ENCODE measurements around the gene ZNF138.
"Not testable (repeated sequence)": the region's sequence is repeated elsewhere in the genome, so short reads cannot be mapped to it uniquely, and the experiment has no call there.

Gene ZNF138

DNA sequence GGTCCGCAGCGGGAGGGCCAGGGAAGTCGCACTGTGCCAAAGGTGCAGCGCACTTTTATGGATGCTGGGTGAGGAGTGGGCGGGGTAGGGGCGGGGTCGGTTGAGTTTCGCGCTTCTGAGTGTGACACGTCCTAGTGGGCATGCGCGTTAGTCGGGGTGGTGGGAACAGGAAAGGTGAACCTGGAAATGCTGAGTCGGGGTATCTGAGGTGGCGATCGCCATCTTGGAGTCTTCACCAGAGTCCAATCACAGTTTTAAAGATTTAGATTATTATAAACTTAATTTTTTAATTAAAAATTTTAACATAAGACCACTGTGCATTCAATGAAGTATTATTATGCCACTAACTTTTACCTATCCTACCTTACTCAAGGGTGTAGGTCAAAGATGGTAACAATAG, 45.7 kb downstream of the ZNF138 start:
- DNase-seq = no peak

DNA sequence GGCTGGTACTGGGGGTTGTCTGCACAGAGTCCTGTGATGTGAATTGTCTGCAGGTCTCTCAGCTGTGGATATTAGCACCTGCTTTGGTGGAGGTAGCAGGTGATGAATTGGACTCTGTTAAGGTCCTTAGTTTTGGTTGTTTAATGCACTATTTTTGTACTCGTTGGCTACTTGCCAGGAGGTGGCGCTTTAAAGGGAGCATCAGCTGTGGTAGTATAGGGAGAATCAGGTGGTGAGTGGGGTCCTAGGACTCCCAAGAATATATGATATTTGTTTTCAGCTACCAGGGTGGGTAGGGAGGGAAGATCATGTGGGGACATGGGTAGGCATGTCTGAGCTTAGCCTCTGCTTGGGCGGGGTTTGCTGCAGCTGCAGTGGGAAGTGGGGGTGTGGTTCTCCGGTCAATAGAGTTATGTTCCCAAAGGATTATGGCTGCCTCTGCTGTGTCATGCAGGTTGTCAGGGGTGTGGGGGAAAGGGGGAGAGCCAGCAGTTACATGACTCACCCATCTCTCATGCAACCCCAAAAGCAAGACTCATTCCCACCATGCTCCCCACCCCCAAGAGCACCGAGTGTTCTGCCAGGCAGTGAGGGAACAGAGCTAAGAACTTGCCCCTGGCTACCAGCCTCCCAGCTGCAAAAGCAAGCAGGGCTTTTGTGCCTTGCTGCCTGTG, 55.2 kb downstream of the ZNF138 start:
- DNase-seq = no peak

DNA sequence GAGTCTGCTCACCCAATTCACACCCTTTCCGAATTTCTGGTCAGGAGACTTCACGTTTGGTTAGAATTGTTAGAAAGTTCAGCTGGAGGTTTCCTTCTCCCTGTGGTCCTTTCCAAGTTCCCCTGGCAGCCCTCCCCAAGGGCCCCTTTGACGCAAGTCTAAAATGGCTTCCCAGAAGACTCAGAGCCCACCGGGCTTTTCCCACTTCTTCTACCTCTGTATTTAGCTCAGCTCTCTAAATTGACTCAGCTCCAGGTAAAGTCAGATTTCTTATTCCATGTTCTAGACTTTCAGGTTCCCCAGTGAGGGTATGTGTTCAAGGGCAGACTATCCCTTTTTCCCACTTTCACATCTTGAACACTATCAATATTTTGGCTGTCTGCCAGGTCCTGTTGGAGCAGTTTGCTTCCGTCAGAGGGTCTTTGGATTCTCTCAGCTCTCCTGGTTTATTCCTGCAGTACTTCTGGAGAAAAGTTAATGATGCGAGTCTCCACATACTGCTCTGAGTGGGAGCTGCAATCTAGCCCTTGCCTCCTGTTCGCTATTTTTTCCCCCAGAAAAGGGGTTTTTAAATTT, 55.8 kb downstream of the ZNF138 start:
- no peak for DNase-seq

DNA sequence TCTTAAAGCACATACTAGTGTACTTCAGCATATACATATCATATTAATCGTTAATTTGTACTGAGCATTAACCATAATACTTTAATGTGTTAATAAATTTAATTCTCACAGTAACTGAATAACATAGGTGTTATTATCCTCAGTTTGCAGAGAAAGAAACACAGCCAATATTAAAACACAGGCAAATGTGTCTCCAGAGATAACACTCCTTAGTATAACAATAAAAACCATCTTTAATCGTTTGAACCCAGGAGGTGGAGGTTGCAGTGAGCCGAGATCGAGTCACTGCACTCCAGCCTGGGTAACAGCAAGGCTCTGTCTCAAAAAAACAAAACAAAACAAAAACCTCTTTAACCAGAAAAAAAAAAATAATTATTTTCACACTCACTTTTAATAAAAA, 59.5 kb downstream of the ZNF138 start:
- no peak for DNase-seq

DNA sequence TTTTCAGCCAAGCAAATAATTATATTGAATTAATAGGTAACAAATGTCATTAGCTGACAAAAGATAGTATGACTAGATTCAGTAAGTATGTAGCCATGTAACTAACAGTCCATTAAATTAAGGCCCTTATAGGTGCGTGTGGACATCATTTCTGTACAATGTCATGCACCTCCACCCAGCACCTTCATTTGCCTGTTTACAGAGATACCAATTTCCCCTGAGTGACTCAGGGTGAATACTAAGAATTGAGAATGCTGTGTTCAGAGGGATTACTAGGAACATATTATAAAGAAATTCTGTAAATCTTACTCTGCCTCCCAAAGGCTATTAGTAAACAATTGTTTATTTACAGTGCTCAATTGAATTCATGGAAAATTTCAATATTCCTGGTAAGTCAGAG, 60.7 kb downstream of the ZNF138 start:
- no peak for DNase-seq

DNA sequence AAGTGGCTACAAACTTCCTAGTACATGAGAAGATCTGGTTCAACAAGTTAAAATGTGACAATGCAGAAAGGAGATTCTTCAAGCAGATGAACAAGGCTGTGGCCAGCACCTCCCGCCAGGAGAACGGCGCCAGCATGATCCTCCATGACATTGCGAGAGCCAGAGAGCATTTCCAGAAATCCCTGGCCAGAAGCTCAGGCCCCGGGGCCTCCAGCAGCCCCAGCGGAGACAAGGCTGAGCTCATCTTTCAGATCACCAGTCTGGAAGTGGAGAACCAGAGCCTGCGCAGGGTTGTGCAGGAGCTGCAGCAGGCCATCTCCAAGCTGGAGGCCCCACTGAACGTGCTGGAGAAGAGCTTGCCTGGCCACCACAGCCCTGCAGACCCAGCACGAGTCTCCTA, 68.8 kb downstream of the ZNF138 start:
- DNase-seq = no peak

DNA sequence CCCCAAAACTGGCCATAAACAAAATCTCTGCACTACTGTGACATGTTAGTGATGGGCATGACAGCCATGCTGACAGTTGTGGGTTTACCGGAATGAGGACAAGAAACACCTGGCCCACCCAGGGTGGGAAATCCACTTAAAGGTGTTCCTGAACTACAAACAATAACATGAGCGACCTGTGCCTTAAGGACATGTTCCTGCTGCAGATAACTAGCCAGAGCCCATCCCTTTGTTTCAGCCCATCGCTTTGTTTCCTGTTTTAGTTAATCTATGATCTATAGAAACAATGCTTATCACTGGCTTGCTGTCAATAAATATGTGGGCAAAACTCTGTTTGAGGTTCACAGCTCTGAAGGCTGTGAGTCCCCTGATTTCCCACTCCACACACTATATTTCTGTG, 69.3 kb downstream of the ZNF138 start:
- DNase-seq = not testable (repeated sequence)

DNA sequence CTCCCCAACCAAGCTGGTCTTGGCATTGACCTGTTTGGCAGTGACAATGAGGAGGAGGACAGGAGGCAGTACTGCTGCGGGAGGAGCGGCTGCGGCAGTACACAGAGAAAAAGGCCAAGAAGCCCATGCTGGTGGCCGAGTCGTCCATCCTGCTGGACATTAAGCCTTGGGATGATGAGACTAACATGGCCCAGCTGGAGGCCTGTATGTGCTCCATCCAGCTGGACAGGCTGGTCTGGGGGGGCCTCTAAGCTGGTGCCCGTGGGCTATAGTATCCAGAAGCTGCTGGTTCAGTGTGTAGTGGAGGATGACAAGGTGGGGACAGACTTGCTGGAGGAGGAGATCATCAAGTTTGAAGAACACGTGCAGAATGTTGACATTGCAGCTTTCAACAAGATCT, 69.7 kb downstream of the ZNF138 start:
- DNase-seq = no peak

DNA sequence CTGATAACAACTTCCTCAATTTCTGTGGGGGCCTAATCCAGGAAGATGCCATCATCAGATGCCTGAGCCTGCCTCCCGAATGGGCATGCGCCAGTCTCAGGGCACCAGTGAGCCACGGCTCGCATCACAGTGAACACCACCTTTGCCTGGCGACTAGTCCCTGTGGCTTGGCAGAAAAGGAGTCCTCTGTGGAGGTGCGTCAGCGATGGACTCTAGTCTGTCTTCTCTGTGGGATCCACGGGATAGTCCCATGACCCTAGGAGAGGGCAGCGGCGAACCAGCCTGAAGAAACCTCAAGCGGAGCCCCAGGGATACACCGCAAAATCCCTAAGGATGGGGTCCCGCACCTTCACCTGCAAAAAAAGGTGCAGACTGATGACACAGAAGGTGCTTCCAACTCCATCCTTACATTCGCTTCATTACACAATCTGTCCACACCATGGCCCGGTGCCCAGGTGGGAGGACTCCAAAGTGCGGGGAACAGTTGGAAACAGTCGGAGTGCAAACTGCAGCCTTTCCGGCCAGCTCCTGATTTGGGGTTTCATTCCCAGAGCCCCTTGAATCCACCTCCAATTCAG, 73.7 kb downstream of the ZNF138 start:
- no peak for DNase-seq

DNA sequence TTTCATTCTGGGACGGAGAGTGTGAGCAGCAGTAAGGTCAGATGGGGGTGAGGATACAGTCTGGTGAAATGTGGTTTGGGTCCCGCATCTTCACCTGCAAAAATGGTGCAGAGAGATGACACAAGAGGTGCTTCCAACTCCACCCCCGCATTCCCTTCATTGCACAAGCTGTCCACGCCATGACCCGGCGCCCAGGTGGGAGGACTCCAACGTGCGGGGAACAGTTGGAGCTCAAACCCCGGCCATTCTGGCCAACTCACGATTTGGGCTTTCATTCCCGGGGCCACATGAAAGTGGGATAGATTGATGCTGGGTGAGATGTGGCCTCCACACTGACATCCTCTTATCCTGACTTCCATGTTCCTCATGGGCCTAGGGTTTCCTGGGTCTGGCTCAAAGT, 74.3 kb downstream of the ZNF138 start:
- DNase-seq = no peak

DNA sequence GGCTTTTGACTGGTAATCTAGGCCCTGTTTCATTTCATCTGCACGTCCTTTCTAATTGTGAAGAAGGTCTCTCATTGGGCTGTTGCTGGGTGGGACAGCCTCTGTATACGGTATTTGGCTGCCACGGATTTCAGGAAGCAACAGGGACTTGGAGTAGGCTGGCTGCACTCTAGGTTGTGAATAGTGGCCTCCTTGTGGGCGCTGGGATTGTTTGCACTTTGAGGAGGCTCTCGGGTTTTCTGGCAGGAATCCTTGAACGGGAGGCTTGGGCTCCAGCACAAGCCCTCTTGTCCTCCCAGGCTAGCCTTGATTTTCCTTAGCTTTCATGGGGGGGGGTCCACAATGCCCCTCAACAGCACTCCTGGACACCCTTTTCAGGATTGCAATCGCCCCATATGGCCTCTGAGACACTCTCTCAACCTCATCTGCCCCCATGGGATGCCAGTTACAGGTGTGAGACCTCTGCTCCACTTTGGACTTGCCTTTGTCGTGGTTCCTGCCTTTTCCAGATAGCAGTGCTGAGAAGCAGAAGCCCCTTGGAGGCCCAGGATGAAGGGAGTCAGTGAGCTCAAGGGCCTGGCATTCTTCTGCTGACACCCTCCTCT, 75.0 kb downstream of the ZNF138 start:
- no peak for DNase-seq

DNA sequence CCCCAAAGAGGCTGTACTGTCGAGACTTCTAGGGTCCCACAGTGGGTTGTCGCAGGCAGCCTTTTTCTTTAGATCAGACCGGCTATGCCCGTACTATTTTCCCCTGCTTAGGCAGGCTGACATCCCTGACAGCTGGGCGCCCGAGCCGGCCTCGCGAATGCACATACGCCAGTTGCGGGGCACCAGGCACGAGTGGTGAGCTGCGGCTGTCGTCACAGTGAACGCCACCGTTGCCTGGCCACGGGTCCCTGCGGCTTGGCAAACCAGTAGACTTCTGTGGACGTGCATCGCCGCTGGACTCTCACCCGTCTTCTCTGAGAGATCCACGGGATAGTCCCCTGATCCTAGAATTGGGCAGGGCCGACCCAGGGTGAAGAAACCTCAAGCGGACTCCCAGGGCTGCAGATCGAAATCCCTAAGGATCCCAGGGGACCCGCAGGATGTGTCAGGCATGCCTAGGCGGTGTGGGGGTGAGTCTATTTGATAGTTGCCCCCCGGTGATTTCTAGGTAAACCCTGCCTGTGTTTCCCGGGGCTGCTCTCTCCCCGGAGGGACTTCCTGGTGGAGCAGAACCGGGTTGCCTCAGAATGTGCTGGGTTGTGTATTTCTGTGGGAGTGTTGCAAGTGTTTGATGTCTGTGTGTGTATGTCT, 75.8 kb downstream of the ZNF138 start:
- DNase-seq = no peak

DNA sequence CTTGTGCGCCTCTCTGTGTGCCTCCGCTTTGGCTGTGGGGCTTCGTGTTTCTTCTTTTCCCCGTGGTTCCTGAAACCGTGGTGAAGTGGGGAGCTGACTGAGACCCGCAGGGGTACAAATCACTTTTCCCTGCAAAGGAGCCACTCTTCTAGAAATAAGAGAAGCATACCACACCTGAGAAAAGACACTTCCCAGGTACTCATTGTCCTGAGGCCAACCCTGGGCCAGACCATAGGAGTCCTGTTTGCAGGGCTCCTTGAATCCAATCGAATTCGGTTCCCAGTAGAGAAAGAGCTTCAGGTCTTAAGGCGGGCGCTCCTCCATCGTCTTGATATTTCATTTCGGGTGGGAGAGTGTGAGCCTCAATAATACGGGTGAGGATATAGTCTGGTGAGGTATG, 76.4 kb downstream of the ZNF138 start:
- DNase-seq = no peak

DNA sequence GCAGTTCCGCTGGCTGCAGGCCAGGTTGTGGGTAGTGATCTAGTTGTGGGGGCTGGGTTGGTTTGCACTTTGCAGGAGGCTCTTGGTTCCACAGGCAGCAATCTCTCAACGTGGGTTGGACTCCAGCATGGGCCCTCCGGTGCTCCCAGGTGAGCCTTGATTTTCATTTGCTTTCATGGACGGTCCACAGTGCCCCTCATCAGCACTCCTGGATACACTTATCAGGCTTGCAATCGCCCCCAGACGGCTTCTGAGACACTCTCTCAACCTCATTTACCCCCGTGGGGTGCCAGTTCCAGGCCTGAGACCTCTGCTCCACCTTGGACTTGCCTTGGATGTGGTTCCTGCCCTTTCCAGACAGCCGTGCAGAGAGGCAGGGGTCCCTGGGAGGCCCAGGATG, 77.5 kb downstream of the ZNF138 start:
- no peak for DNase-seq

DNA sequence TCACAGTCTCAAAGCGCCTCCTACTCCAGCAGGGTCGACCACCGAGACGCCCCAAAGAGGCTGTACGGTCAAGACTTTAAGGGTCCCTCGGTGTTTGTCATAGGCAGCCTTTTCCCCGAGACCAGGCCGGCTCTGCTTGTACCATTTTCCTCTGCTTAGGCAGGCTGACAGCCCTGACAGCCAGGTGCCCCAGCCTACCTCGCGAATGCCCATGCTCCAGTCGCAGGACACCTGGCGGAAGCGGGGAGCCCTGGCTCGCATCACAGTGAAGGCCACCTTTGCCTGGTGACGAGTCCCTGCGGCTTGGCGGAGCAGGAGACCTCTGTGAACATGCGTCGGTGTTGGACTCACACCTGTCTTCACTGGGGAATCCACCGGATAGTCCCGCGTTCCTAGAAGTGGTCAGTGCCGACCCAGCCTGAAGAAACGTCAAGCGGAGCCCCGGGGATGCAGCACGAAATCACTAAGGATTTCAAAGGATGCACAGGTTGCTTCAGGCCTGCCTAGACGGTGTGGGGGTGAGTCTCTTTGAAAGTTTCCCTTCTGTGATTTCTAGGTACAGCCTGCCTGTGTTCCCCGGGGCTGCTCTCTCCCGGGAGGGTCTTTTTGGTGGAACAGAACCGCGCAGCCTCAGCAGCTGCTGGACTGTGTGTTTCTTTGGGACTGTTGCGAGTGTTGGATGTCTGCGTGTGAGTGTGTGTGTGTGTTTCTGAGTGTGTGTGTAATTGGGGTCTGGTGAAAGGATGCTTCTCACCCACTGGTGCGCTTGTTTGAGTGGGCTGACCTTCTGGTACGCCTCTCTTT, 78.3 kb downstream of the ZNF138 start:
- DNase-seq = no peak

DNA sequence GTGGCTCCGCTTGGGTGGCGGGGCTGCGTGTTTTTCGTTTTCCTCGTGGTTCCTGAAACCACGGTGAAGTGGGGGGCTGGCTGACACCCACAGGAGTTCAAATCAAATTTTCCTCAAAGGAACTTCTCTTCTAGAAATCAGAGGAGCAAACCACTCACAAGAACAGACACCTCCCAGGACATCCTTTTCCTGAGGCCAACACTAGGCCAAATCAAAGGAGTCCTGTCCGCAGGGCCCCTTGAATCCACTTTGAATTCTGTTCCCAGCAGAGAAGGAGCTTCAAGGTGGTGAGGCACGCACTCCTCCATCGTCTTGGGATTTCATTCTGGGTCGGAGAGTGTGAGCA, 78.9 kb downstream of the ZNF138 start:
- DNase-seq = no peak

DNA sequence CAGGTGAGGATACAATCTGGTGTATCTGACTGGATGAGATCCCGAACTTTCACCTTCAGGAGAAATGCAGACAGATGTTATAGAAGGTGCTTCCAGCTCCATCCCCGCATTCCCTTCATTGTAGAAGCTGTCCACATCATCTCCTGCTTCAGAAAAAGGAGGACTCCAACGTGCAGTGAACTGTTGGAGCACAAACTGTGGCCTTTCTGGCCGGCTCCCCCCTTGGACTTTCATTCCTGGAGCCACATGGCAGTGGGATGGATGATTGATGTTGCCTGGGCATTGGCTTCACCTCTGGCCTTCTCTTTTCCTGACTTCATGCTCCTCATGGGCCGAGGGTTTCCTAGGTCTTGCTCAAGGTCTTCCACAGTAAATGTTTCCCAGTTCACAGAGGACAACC, 79.3 kb downstream of the ZNF138 start:
- DNase-seq = no peak

DNA sequence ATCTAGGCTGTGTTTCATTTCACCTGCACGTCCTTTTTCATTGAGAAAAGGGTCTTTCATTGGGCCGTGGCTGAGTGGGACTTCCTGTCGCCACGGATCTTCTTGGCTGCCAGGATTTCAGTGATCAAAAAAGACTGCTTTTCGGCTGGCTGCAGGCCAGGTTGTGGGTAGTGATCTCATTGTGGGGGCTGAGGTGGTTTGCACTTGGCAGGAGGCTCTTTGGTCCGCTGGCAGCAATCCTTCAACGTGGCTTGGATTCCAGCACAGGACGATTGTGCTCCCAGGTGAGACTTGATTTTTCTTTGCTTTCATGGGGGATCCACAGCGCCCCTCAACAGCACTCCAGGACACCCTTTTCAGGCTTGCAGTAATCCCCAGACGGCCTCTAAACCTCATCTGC, 79.9 kb downstream of the ZNF138 start:
- DNase-seq = no peak

DNA sequence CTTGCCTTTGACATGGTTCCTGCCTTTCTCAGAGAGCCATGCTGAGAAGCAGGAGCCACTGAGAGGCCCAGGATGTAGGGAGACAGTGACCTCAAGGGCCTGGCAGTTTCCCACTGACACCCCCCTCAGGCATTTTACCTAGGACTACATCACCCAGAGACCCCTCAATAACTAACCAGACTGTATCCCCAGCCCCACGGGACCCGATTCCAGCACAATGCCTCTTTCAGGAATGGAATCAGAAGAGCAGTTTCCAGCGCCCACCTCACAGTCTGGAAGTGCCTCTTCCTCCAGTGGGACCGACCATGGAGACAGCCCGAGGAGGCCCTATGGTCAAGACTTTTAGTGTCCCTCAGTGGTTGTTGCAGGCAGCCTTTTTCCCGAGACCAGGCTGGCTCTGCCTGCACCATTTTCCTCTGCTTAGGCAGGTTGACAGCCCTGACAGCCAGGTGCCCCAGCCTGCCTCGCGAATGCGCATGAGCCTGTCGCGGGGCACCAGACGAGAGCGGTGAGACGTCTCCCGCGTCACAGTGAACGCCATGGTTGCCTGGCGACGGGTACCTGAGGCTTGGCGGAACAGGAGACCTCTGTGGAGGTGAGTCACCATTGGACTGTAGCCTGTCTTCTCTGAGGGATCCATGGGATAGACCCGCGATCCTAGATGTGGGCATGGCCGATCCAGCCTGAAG, 80.5 kb downstream of the ZNF138 start:
- DNase-seq = no peak

DNA sequence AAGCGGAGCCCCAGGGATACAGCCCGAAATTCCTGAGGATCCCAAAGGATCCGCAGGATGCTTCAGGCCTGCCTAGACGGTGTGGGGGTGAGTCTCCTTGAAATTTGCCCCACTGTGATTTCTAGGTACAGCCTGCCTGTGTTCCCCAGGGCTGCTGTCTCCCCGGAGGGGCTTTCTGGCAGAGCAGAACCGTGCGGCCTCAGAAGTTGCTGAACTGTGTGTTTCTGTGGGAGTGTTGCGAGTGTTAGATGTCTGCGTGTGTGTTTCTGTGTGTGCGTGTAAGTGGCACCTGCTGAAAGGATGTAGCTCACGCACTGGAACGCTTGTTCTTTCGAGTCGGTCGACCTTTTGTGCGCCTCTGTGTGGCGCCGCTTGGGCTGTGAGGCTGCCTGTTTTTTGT, 81.0 kb downstream of the ZNF138 start:
- no peak for DNase-seq

DNA sequence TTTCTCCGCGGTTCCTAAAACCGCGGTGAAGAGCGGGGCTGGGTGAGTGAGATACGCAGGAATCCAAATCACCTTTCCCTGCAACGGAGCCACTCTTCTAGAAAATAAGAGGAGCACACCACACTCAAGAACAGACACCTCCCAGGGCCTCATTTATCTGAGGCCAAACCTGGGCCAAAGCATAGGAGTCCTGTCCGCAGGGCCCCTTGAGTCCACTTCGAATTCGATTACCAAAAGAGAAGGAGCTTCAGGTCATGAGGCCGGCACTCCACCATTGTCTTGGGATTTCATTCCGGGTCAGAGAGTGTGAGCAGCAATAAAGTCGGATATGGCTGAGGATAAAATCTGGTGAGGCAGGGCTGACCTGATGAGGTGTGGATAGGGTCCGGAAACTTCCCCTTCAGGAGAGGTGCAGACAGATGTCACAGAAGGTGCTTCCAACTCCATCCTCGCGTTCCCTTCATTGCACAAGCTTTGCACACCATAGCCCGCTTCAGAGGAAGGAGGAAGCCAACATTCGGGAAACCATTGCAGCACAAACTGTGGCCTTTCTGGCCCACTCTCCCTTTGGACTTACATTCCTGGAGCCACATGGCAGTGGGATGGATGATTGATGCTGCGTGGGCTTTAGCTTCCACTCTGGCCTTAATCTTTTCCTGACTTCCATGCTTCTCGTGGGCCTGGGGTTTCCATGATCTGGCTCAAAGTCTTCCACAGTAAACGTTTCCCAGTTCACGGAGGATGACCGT, 81.6 kb downstream of the ZNF138 start:
- no peak for DNase-seq
